Hair follicle dermal papilla cell (primary cell): Measurements from ENCODE around the gene POTEJ. TPM values are rescaled to one million over a fixed set of nuclear protein-coding genes. Genes with fewer than 3 reads are reported as not detected.

Source experiments
- small RNA-seq: library from RNA; depleted of rRNA; stranded (forward); fragments of <200 nt; gene quantifications from one replicate; pipeline ENCODE3, GENCODE V24; 2012
- total RNA-seq: library from RNA; depleted of rRNA; stranded (reverse); fragments of >200 nt; gene quantifications from 2 replicates; pipeline ENCODE4 v1.2.3, GENCODE V29; 2012

POTEJ gene
- not detected in 2 replicates for total RNA-seq

GRCh38 chr2:130611140-130611539, at the start of gene POTEJ:
POTEJ (plus strand) TSS chr2:130611440; CDS start chr2:130611533, 93 bp downstream.

DNA sequence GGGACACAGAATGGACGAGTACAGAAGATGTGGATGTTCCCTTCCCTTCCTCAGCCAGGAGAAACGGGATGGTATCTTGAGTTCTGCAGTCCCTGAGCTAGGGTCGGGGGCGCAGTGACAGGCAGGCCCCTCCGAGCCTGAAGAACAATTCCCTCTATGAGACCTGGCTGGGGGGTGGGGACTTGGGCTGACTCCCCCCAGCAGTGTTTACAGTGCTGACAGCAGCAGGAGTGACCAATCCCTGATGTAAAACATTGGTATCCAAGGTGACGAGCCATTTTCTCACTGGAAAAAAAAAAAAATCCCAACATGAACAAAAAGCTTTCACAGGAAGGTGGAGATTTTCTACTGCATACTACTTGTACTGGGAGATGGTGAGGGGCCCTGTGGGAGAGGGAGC, 11.8 kb upstream of the POTEJ start, which contains the start of gene CFC1:
Gene CFC1, minus strand, starts transcription at position 183 of the 400 bp plus-strand sequence. CDS start 288 bp downstream, outside the sequence.

Small RNA genes within 50 kb of the gene (small RNA-seq; reads per million reads assigned to genes)
- gene RF00017 (not detected), gene RNU6-848P (not detected)

Other genes starting within 250 kb of the POTEJ start
- gene POTEI, start 102.1 kb upstream of the POTEJ start, total RNA-seq: not detected in 2 replicates
- not detected in 2 replicates for gene CFC1B, start 90.2 kb upstream of the POTEJ start, total RNA-seq
- not detected in 2 replicates for gene CFC1, start 11.9 kb upstream of the POTEJ start, total RNA-seq
- gene GPR148, start 117.6 kb downstream of the POTEJ start, total RNA-seq: not detected in 2 replicates
- gene AMER3, start 144.1 kb downstream of the POTEJ start, total RNA-seq: not detected in 2 replicates
- 2.4 and 5.5 TPM in 2 replicates for gene ARHGEF4, start 225.5 kb downstream of the POTEJ start, total RNA-seq